ENCODE results near the gene STK16. TPM values are rescaled to one million over a fixed set of nuclear protein-coding genes. Genes with fewer than 3 reads are reported as not detected.

Gene STK16
- total and polyA plus RNA-seq, 2 of the 13 experiments (the other 11 are each of a cell fraction or from before 2014, with no cell fraction given): 28.0 to 50.9 TPM

DNA sequence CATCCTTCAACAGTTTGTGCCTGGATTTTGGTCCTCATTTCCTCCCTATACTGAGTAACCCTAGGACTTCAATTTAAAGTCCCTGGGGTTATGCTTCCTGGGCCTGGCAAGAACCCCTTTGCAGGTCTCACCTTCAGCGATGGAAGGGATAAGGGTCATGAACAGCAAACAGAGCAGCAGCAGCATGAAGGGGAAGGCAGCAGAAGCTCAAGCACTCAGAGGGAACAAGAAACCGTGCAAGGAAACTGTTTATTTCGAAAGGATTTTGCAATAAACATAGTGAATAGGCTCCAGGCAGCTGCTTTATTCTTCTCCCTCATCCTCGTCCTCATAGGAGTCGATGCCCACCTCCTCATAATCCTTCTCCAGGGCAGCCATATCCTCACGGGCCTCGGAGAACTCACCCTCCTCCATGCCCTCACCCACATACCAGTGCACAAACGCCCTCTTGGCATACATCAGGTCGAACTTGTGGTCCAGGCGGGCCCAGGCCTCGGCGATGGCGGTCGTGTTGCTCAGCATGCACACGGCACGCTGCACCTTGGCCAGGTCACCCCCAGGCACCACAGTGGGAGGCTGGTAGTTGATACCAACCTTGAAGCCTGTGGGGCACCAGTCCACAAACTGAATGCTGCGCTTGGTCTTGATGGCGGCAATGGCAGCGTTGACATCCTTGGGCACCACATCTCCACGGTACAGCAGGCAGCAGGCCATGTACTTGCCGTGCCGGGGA is 4.9 kb downstream of the STK16 start (continued):
- no peak for TF ChIP-seq ZNF142 (CRISPR knock-in tag; IDR thresholded peaks at IDR 0.05)
- TF ChIP-seq TSC22D2 (CRISPR knock-in tag; IDR thresholded peaks at IDR 0.05; ENCODE audit: borderline replicate concordance): no peak
- TF ChIP-seq NBN (conservative IDR thresholded peaks at IDR 0.05): no peak
- no peak for TF ChIP-seq SPEN (CRISPR knock-in tag; IDR thresholded peaks at IDR 0.05; ENCODE audit: low read depth)
- TF ChIP-seq, protein P1, sequence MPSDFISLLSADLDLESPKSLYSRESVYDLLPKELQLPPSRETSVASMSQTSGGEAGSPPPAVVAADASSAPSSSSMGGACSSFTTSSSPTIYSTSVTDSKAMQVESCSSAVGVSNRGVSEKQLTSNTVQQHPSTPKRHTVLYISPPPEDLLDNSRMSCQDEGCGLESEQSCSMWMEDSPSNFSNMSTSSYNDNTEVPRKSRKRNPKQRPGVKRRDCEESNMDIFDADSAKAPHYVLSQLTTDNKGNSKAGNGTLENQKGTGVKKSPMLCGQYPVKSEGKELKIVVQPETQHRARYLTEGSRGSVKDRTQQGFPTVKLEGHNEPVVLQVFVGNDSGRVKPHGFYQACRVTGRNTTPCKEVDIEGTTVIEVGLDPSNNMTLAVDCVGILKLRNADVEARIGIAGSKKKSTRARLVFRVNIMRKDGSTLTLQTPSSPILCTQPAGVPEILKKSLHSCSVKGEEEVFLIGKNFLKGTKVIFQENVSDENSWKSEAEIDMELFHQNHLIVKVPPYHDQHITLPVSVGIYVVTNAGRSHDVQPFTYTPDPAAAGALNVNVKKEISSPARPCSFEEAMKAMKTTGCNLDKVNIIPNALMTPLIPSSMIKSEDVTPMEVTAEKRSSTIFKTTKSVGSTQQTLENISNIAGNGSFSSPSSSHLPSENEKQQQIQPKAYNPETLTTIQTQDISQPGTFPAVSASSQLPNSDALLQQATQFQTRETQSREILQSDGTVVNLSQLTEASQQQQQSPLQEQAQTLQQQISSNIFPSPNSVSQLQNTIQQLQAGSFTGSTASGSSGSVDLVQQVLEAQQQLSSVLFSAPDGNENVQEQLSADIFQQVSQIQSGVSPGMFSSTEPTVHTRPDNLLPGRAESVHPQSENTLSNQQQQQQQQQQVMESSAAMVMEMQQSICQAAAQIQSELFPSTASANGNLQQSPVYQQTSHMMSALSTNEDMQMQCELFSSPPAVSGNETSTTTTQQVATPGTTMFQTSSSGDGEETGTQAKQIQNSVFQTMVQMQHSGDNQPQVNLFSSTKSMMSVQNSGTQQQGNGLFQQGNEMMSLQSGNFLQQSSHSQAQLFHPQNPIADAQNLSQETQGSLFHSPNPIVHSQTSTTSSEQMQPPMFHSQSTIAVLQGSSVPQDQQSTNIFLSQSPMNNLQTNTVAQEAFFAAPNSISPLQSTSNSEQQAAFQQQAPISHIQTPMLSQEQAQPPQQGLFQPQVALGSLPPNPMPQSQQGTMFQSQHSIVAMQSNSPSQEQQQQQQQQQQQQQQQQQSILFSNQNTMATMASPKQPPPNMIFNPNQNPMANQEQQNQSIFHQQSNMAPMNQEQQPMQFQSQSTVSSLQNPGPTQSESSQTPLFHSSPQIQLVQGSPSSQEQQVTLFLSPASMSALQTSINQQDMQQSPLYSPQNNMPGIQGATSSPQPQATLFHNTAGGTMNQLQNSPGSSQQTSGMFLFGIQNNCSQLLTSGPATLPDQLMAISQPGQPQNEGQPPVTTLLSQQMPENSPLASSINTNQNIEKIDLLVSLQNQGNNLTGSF (CRISPR knock-in tag; IDR thresholded peaks at IDR 0.05): no peak
- TF ChIP-seq BRD4 (CRISPR knock-in tag; IDR thresholded peaks at IDR 0.05): no peak
- TF ChIP-seq HIC2 (CRISPR knock-in tag; IDR thresholded peaks at IDR 0.05; ENCODE audit: low read depth): 0 out of 2 replicates have a peak, but pooled peaks have one; percentile 49
- TF ChIP-seq ZNF431 (CRISPR knock-in tag; IDR thresholded peaks at IDR 0.05; ENCODE audit: borderline replicate concordance, low read depth): 0 out of 2 replicates have a peak, but pooled peaks have one; percentile 4
- no peak for TF ChIP-seq ZNF362 (CRISPR knock-in tag; IDR thresholded peaks at IDR 0.05; ENCODE audit: borderline replicate concordance)
- TF ChIP-seq HNRNPL (IDR thresholded peaks at IDR 0.05; ENCODE audit: low read depth, low read length): peak; percentile 72; the same call in 1 of the 2 replicates
- peak; percentile 10; the same call in 1 of the 2 replicates for TF ChIP-seq PAX8 (CRISPR knock-in tag; IDR thresholded peaks at IDR 0.05; ENCODE audit: borderline replicate concordance)
- no peak for TF ChIP-seq ZNF781 (CRISPR knock-in tag; IDR thresholded peaks at IDR 0.05; ENCODE audit: borderline replicate concordance, not compliant biosample characterization)
- TF ChIP-seq ZNF331 (CRISPR knock-in tag; IDR thresholded peaks at IDR 0.05): no peak
